Type B pancreatic cell (in vitro differentiated cells): ENCODE results near the gene RPS19BP1. TPM values are rescaled to one million over a fixed set of nuclear protein-coding genes. Genes with fewer than 3 reads are reported as not detected.

ENCODE experiments used
- DNase-seq: peaks from one replicate; pipeline ENCODE4 v3.0.0; 2021; ENCODE audit warnings: mixed read lengths; ENCODE audit not compliant: unreplicated experiment; ENCODE audit errors: extremely low spot score
- H3K27ac Mint-ChIP-seq: 2 replicates; pipeline ENCODE4 v1.8.0; 2021; ENCODE audit warnings: mild to moderate bottlenecking, mixed read lengths
- H3K27me3 Mint-ChIP-seq: 2 replicates; pipeline ENCODE4 v1.8.0; 2021; ENCODE audit warnings: mixed read lengths
- H3K36me3 Mint-ChIP-seq: 2 replicates; pipeline ENCODE4 v1.8.0; 2021; ENCODE audit warnings: mixed read lengths
- H3K4me1 Mint-ChIP-seq: one replicate; pipeline ENCODE4 v1.8.0; 2021; ENCODE audit warnings: mixed read lengths; ENCODE audit not compliant: unreplicated experiment
- H3K4me3 Mint-ChIP-seq: 2 replicates; pipeline ENCODE4 v1.8.0; 2021; ENCODE audit warnings: mild to moderate bottlenecking, mixed read lengths
- H3K9me3 Mint-ChIP-seq: 2 replicates; pipeline ENCODE4 v1.8.0; 2021; ENCODE audit warnings: mixed read lengths
- total RNA-seq: library from RNA; stranded (reverse); gene quantifications from 2 replicates; pipeline ENCODE4 v1.2.1, GENCODE V29; 2021; ENCODE audit warnings: low replicate concordance
- TF ChIP-seq, protein P1 (sequence below): fragments of 200-600 bp; sonication (generic); conservative IDR thresholded peaks from 2 replicates; pipeline ENCODE4 v1.5.0; 2021; ENCODE audit warnings: antibody characterized with exemption, mild to moderate bottlenecking

The RPS19BP1 gene
- total RNA-seq, 1 donor from 2014 or later: 52.3 TPM

- H3K4me3 Mint-ChIP-seq: no peak overlapping the region
- DNase-seq: no peak
Measured at GRCh38 chr22:39536711-39537110, 4.2 kb upstream of the RPS19BP1 start.

DNA sequence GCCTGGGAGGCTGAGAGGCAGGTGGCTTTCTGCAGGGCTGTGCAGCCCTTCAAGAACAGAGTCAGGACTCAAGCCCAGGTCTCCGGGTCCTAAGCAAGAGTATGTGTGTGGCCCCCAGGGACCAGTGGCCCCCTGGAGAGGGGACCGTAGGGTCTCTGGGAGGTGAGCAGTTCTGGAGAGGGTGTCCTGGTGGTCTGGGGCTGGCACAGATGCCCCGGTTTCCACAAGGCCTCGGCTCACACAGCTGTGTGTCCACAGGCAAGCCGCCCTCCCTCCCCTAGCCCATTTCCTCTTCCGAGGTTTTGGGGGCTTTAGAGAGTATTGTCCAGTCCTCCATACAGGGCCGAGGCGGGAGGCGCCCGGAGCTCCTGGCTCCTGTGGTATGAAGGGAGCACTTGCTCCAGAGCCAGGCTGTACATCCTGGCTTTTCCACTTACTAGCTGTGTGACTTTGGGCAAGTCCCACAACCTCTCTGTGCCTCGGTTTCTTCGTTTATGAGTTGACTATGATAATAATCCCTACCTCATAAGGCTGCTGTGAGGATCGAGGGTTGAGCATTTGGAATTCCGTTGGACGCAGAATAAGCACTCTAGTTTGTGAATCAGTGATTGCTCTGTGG is 3.4 kb upstream of the RPS19BP1 start:
- Mint-ChIP-seq H3K36me3 (no peaks in the 10 kb centered on the region), H3K4me3 (no peak overlapping the region), H3K27ac (no peak overlapping the region), H3K9me3 (no peaks in the 10 kb centered on the region), H3K27me3 (peaks cover 2% of the 10 kb centered on the region), H3K4me1 (peaks cover 22% of the 10 kb centered on the region)
- TF ChIP-seq, protein P1, sequence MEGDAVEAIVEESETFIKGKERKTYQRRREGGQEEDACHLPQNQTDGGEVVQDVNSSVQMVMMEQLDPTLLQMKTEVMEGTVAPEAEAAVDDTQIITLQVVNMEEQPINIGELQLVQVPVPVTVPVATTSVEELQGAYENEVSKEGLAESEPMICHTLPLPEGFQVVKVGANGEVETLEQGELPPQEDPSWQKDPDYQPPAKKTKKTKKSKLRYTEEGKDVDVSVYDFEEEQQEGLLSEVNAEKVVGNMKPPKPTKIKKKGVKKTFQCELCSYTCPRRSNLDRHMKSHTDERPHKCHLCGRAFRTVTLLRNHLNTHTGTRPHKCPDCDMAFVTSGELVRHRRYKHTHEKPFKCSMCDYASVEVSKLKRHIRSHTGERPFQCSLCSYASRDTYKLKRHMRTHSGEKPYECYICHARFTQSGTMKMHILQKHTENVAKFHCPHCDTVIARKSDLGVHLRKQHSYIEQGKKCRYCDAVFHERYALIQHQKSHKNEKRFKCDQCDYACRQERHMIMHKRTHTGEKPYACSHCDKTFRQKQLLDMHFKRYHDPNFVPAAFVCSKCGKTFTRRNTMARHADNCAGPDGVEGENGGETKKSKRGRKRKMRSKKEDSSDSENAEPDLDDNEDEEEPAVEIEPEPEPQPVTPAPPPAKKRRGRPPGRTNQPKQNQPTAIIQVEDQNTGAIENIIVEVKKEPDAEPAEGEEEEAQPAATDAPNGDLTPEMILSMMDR: no peak
- no peak for DNase-seq

More at GRCh38 chr22:39536711-39537110, 4.2 kb upstream of the RPS19BP1 start:
- Mint-ChIP-seq H3K36me3 (no peaks in the 10 kb centered on the region), H3K4me1 (peaks cover 15% of the 10 kb centered on the region), H3K27ac (no peak overlapping the region), H3K9me3 (no peaks in the 10 kb centered on the region), H3K27me3 (peaks cover 2% of the 10 kb centered on the region)
- TF ChIP-seq, protein P1: no peak

DNA sequence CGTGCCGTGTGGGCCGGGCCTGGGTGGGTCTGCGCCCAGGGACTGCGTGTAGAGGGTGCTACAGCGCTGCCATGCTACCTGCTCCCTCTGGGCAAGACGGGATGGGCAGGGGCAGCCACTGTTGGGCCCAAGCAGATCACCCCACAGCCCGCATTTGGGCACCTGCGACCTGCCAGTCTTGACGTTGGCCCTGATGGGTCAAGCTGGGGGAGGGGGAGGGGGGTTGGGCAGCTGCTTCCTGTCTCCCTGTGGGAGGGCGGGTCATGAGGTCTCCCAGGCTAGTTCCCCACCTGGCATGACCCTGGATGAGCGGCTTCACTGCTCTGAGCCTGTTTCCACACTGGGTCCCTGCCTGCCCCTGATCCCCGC is 2.8 kb upstream of the RPS19BP1 start:
- Mint-ChIP-seq H3K9me3 (no peaks in the 10 kb centered on the region), H3K4me1 (peaks cover 27% of the 10 kb centered on the region), H3K27ac (no peak overlapping the region), H3K4me3 (no peak overlapping the region), H3K36me3 (no peaks in the 10 kb centered on the region), H3K27me3 (peaks cover 2% of the 10 kb centered on the region)
- no peak for DNase-seq
- TF ChIP-seq, protein P1: no peak

GRCh38 chr22:39534591-39535356 is 2.2 kb upstream of the RPS19BP1 start:
- Mint-ChIP-seq H3K4me1 (peaks cover 31% of the 10 kb centered on the region), H3K9me3 (no peaks in the 10 kb centered on the region), H3K36me3 (peaks cover 4% of the 10 kb centered on the region), H3K4me3 (peak overlapping the region; percentile 68), H3K27me3 (no peaks in the 10 kb centered on the region), H3K27ac (peak overlapping the region; percentile 35)
- peak; percentile 94 for DNase-seq
- TF ChIP-seq, protein P1: peak; percentile 99

- Mint-ChIP-seq H3K36me3 (peaks cover 5% of the 10 kb centered on the region), H3K4me3 (peak overlapping the region; percentile 68), H3K4me1 (peaks cover 36% of the 10 kb centered on the region), H3K27ac (peak overlapping the region; percentile 35), H3K9me3 (no peaks in the 10 kb centered on the region), H3K27me3 (no peaks in the 10 kb centered on the region)
- TF ChIP-seq, protein P1: no peak
- no peak for DNase-seq
Measured at GRCh38 chr22:39534092-39534506, 1.6 kb upstream of the RPS19BP1 start.
